Mesenchymal stem cell (in vitro differentiated cells and primary cell): ENCODE data around the gene GJA5.

Experiments
- DNase-seq: peaks from one replicate; pipeline ENCODE4 v3.0.0-alpha.2; 2013
- H2AFZ ChIP-seq: one replicate; pipeline ENCODE4 v1.6.1; 2013; ENCODE audit warnings: low read depth, mild to moderate bottlenecking, control low read depth, inconsistent platforms, low read length, moderate library complexity
- H2AK5ac ChIP-seq: 2 replicates; pipeline ENCODE4 v1.6.1; 2013; ENCODE audit warnings: low read length, moderate library complexity, mild to moderate bottlenecking, inconsistent platforms; ENCODE audit not compliant: severe bottlenecking
- H2BK120ac ChIP-seq: one replicate; pipeline ENCODE4 v1.6.1; 2013; ENCODE audit warnings: low read depth, mild to moderate bottlenecking, inconsistent platforms, low read length, moderate library complexity
- H2BK12ac ChIP-seq, 2 experiments: one replicate each; pipeline ENCODE4 v1.6.1; 2013; ENCODE audit warnings: inconsistent platforms in 2 of 2, low read length in 2 of 2, mild to moderate bottlenecking in 2 of 2, moderate library complexity in 2 of 2, control low read depth in 1 of 2
- H2BK15ac ChIP-seq: one replicate; pipeline ENCODE4 v1.6.1; 2013; ENCODE audit warnings: mild to moderate bottlenecking, low read depth, inconsistent platforms; ENCODE audit not compliant: poor library complexity, severe bottlenecking
- H2BK5ac ChIP-seq: 2 replicates; pipeline ENCODE4 v1.6.1; 2013; ENCODE audit warnings: low read depth, mild to moderate bottlenecking, low read length, control low read depth, inconsistent platforms; ENCODE audit not compliant: poor library complexity, severe bottlenecking
- H3K14ac ChIP-seq, 2 experiments: one replicate each; pipeline ENCODE4 v1.6.1; 2013; ENCODE audit warnings: inconsistent platforms in 2 of 2, low read length in 2 of 2, control low read depth in 1 of 2, mild to moderate bottlenecking in 1 of 2, moderate library complexity in 1 of 2
- H3K18ac ChIP-seq, 2 experiments: one replicate each; pipeline ENCODE4 v1.6.1; 2013; ENCODE audit warnings: inconsistent platforms in 2 of 2, low read length in 2 of 2, control low read depth in 1 of 2, low read depth in 1 of 2, mild to moderate bottlenecking in 1 of 2
- H3K23ac ChIP-seq, 2 experiments: one replicate each; pipeline ENCODE4 v1.6.1; 2013; ENCODE audit warnings: inconsistent platforms in 2 of 2, low read length in 2 of 2, mild to moderate bottlenecking in 2 of 2, moderate library complexity in 2 of 2, control low read depth in 1 of 2
- H3K27ac ChIP-seq: 2 replicates; pipeline ENCODE4 v1.5.1; 2013; ENCODE audit warnings: mild to moderate bottlenecking, moderate library complexity, low read length, control low read depth, inconsistent platforms; ENCODE audit not compliant: poor library complexity, severe bottlenecking
- H3K27me3 ChIP-seq, 2 experiments: 2 replicates each; pipeline versions ENCODE4 v1.6.1 to v1.7.0; 2013; ENCODE audit warnings: low read length in 2 of 2, mild to moderate bottlenecking in 2 of 2, moderate library complexity in 2 of 2, control low read depth in 1 of 2, inconsistent platforms in 1 of 2; ENCODE audit not compliant: control insufficient read depth in 1 of 2, insufficient read depth in 1 of 2
- H3K36me3 ChIP-seq, 2 experiments: 2 replicates each; pipeline versions ENCODE4 v1.6.1 to v1.7.0; 2013; ENCODE audit warnings: low read length in 2 of 2, control low read depth in 1 of 2, inconsistent platforms in 1 of 2, low read depth in 1 of 2, mild to moderate bottlenecking in 1 of 2; ENCODE audit not compliant: insufficient read depth in 2 of 2, control insufficient read depth in 1 of 2
- H3K4ac ChIP-seq, 2 experiments: one replicate each; pipeline ENCODE4 v1.6.1; 2013; ENCODE audit warnings: inconsistent platforms in 2 of 2, low read length in 2 of 2, mild to moderate bottlenecking in 2 of 2, moderate library complexity in 2 of 2, control low read depth in 1 of 2, low read depth in 1 of 2
- H3K4me1 ChIP-seq: 2 replicates; pipeline ENCODE4 v1.6.1; 2013; ENCODE audit warnings: low read depth, low read length, control low read depth; ENCODE audit not compliant: control insufficient read depth, insufficient read depth
- H3K4me2 ChIP-seq: 2 replicates; pipeline ENCODE4 v1.6.1; 2013; ENCODE audit warnings: low read length, mild to moderate bottlenecking, inconsistent platforms; ENCODE audit not compliant: poor library complexity, severe bottlenecking
- H3K4me3 ChIP-seq, 2 experiments: 2 replicates each; pipeline versions ENCODE4 v1.5.1 to v1.7.0; 2013; ENCODE audit warnings: low read length in 2 of 2, mild to moderate bottlenecking in 2 of 2, control low read depth in 1 of 2, low read depth in 1 of 2; ENCODE audit not compliant: insufficient read depth in 1 of 2
- H3K79me1 ChIP-seq: replicated peaks from 2 replicates; pipeline ENCODE4 v1.6.1; 2013; ENCODE audit warnings: mild to moderate bottlenecking, control low read depth, low read length, inconsistent platforms; ENCODE audit not compliant: poor library complexity, severe bottlenecking
- H3K9ac ChIP-seq: 2 replicates; pipeline ENCODE4 v1.7.0; 2013; ENCODE audit warnings: mild to moderate bottlenecking, low read length, moderate library complexity
- H3K9me3 ChIP-seq: 2 replicates; pipeline ENCODE4 v1.7.0; 2013; ENCODE audit warnings: mild to moderate bottlenecking, low read length; ENCODE audit not compliant: control insufficient read depth
- H4K8ac ChIP-seq: one replicate; pipeline ENCODE4 v1.6.1; 2013; ENCODE audit warnings: inconsistent platforms, mild to moderate bottlenecking, low read length, moderate library complexity
- H4K91ac ChIP-seq: one replicate; pipeline ENCODE4 v1.6.1; 2013; ENCODE audit warnings: mild to moderate bottlenecking, low read length, inconsistent platforms
- WGBS: methylation state at CpG from one replicate; pipeline ENCODE4 v1.1.7; 2013; ENCODE audit warnings: mixed read lengths; 5-methylcytosine and 5-hydroxymethylcytosine counted together

The GJA5 gene

GRCh38 chr1:147748676-147749350 is 11.6 kb downstream of the GJA5 start:
- H3K9ac ChIP-seq = no peak overlapping the region
- no peak overlapping the region for H2AFZ ChIP-seq
- no peak overlapping the region for H2BK12ac ChIP-seq
- no peak overlapping the region for H3K4me2 ChIP-seq
- no peak overlapping the region for H2BK120ac ChIP-seq
- no peak overlapping the region for H3K18ac ChIP-seq
- no peak overlapping the region for H2BK5ac ChIP-seq
- no peaks in the 10 kb centered on the region for H3K36me3 ChIP-seq
- H3K4me3 ChIP-seq = no peak overlapping the region
- H2BK15ac ChIP-seq = no peak overlapping the region
- no peak overlapping the region for H3K27ac ChIP-seq
- H2AK5ac ChIP-seq = no peak overlapping the region
- peaks cover 0 to 8% of the 10 kb centered on the region in 2 experiments for H3K27me3 ChIP-seq
- no peak overlapping the region for H4K91ac ChIP-seq
- DNase-seq = no peak
- no peak overlapping the region for H3K14ac ChIP-seq
- no peaks in the 10 kb centered on the region for H3K9me3 ChIP-seq
- no peak overlapping the region for H4K8ac ChIP-seq
- 52% methylated on average over 3 of the region's 3 CpGs for WGBS
- H3K4ac ChIP-seq = no peak overlapping the region
- no peak overlapping the region for H3K23ac ChIP-seq
- no peaks in the 10 kb centered on the region for H3K4me1 ChIP-seq
- no peaks in the 10 kb centered on the region for H3K79me1 ChIP-seq

- H4K8ac ChIP-seq = no peak overlapping the region
- no peak overlapping the region for H3K9ac ChIP-seq
- H2AK5ac ChIP-seq = no peak overlapping the region
- no peak overlapping the region for H3K27ac ChIP-seq
- no peaks in the 10 kb centered on the region for H3K9me3 ChIP-seq
- H2AFZ ChIP-seq = no peak overlapping the region
- H3K23ac ChIP-seq = no peak overlapping the region
- no peak overlapping the region for H3K4me2 ChIP-seq
- H3K4me1 ChIP-seq = no peaks in the 10 kb centered on the region
- no peak overlapping the region for H3K4me3 ChIP-seq
- no peak overlapping the region for H3K14ac ChIP-seq
- H2BK15ac ChIP-seq = no peak overlapping the region
- no peaks in the 10 kb centered on the region for H3K79me1 ChIP-seq
- H3K27me3 ChIP-seq = peaks cover 0 to 8% of the 10 kb centered on the region in 2 experiments
- no peak overlapping the region for H3K18ac ChIP-seq
- no peak overlapping the region for H2BK12ac ChIP-seq
- H2BK5ac ChIP-seq = no peak overlapping the region
- no peak overlapping the region for H2BK120ac ChIP-seq
- H3K4ac ChIP-seq = no peak overlapping the region
- no peak overlapping the region for H4K91ac ChIP-seq
- no peak for DNase-seq
- no peaks in the 10 kb centered on the region for H3K36me3 ChIP-seq
Observed at GRCh38 chr1:147747966-147748365, 12.4 kb downstream of the GJA5 start.

GRCh38 chr1:147745271-147745670 is 15.1 kb downstream of the GJA5 start:
- H3K9ac ChIP-seq = no peak overlapping the region
- no peak overlapping the region for H3K18ac ChIP-seq
- 73% methylated on average over 3 of the region's 4 CpGs for WGBS

GRCh38 chr1:147741065-147741464 is 19.3 kb downstream of the GJA5 start:
- H3K4me2 ChIP-seq = no peak overlapping the region
- H2AFZ ChIP-seq = no peak overlapping the region
- H2BK15ac ChIP-seq = no peak overlapping the region
- no peak overlapping the region for H2BK5ac ChIP-seq
- H2AK5ac ChIP-seq = no peak overlapping the region
- H3K14ac ChIP-seq = no peak overlapping the region
- no peak overlapping the region for H3K18ac ChIP-seq
- no peaks in the 10 kb centered on the region for H3K79me1 ChIP-seq
- H3K4ac ChIP-seq = no peak overlapping the region
- no peak overlapping the region for H4K8ac ChIP-seq
- no peak overlapping the region for H3K9ac ChIP-seq
- no peak overlapping the region for H2BK12ac ChIP-seq
- H3K23ac ChIP-seq = no peak overlapping the region
- no peak for DNase-seq
- no peak overlapping the region for H3K27ac ChIP-seq
- H4K91ac ChIP-seq = no peak overlapping the region
- WGBS = 75% methylated on average over 1 of the region's 1 CpG
- peaks cover 3 to 16% of the 10 kb centered on the region in 2 experiments for H3K27me3 ChIP-seq
- no peaks in the 10 kb centered on the region for H3K9me3 ChIP-seq
- no peak overlapping the region for H3K4me3 ChIP-seq
- H3K4me1 ChIP-seq = no peaks in the 10 kb centered on the region
- H2BK120ac ChIP-seq = no peak overlapping the region
- H3K36me3 ChIP-seq = no peaks in the 10 kb centered on the region

More at GRCh38 chr1:147745271-147745670, 15.1 kb downstream of the GJA5 start:
- H3K23ac ChIP-seq = no peak overlapping the region
- H3K79me1 ChIP-seq = no peaks in the 10 kb centered on the region
- H3K4me2 ChIP-seq = no peak overlapping the region
- no peak for DNase-seq
- H3K27ac ChIP-seq = no peak overlapping the region
- H3K4me1 ChIP-seq = no peaks in the 10 kb centered on the region
- no peak overlapping the region for H2AK5ac ChIP-seq
- H3K4ac ChIP-seq = no peak overlapping the region
- no peak overlapping the region for H4K91ac ChIP-seq
- no peak overlapping the region for H3K4me3 ChIP-seq
- H2AFZ ChIP-seq = no peak overlapping the region
- H3K9me3 ChIP-seq = no peaks in the 10 kb centered on the region
- H2BK5ac ChIP-seq = no peak overlapping the region
- H3K36me3 ChIP-seq = no peaks in the 10 kb centered on the region
- H2BK12ac ChIP-seq = no peak overlapping the region
- no peak overlapping the region for H2BK120ac ChIP-seq
- H4K8ac ChIP-seq = no peak overlapping the region
- H2BK15ac ChIP-seq = no peak overlapping the region
- H3K14ac ChIP-seq = no peak overlapping the region
- peaks cover 6 to 8% of the 10 kb centered on the region in 2 experiments for H3K27me3 ChIP-seq
